ENCODE results near the gene SAV1. TPM values are rescaled to one million over a fixed set of nuclear protein-coding genes. Genes with fewer than 3 reads are reported as not detected.

The SAV1 gene
- total and polyA plus RNA-seq, 2 donors (not counting 1 experiment from before 2014, with no cell fraction given), result 22.4 to 36.1 TPM

- DNase-seq (no peak), ATAC-seq (ENCODE audit: low read depth) (no peak)
- no peaks in the 10 kb centered on the region for H3K4me1 ChIP-seq (ENCODE audit: control insufficient read depth in 2 of 2, insufficient read depth in 2 of 2, low read length in 2 of 2)
- H3K27me3 ChIP-seq (replicated peaks in 1 of 4; ENCODE audit: control extremely low read depth in 1 of 4, control insufficient read depth in 3 of 4, insufficient read depth in 4 of 4, low read length in 3 of 4), result no peaks in the 10 kb centered on the region
- H3K27ac ChIP-seq (ENCODE audit: low read length in 2 of 2), result no peak overlapping the region
- CTCF ChIA-PET, result interaction anchor here (0.9 to 2.9 kb wide), 5 partner anchors 13 to 244 kb away, joined by 4 to 11 read pairs (median 8); no protein-coding TSS in a partner anchor
- no peaks in the 10 kb centered on the region for H3K9me3 Mint-ChIP-seq (ENCODE audit: insufficient read depth)
- no peak overlapping the region for H3K4me3 ChIP-seq (ENCODE audit: control extremely low read depth in 1 of 5, extremely low read depth in 1 of 5, insufficient read depth in 1 of 5, low read depth in 2 of 5, low read length in 4 of 5)
- H3K9ac ChIP-seq (ENCODE audit: low read length), result no peak overlapping the region
- H3K79me2 ChIP-seq (ENCODE audit: control insufficient read depth, insufficient read depth, low read length), result no peaks in the 10 kb centered on the region
- H3K4me2 ChIP-seq (replicated peaks; ENCODE audit: low read depth, low read length, poor library complexity, severe bottlenecking), result no peak overlapping the region
- H3K27ac Mint-ChIP-seq, result no peak overlapping the region
- intact Hi-C loops (cut with micrococcal nuclease), result no loop called here
- no peaks in the 10 kb centered on the region for H3K9me3 ChIP-seq (ENCODE audit: control extremely low read depth in 1 of 3, control insufficient read depth in 2 of 3, insufficient read depth in 1 of 3, low read length in 2 of 3)
- no peak for TF ChIP-seq CTCF (IDR thresholded peaks at IDR 0.05)
- no peak for TF ChIP-seq EZH2 (IDR thresholded peaks at IDR 0.05; ENCODE audit: borderline replicate concordance, insufficient read depth, low read depth, low read length, poor library complexity, severe bottlenecking)
- POLR2A ChIA-PET, result no interaction called here
- no peak overlapping the region for H2AFZ ChIP-seq (ENCODE audit: insufficient read depth, low read depth, low read length, poor library complexity, severe bottlenecking)
- H4K20me1 ChIP-seq (ENCODE audit: control insufficient read depth, insufficient read depth, low read length, poor library complexity, severe bottlenecking), result no peaks in the 10 kb centered on the region
- H3K4me3 Mint-ChIP-seq, result no peak overlapping the region
- H3K36me3 ChIP-seq (replicated peaks in 1 of 2; ENCODE audit: control extremely low read depth in 1 of 2, control insufficient read depth in 1 of 2, extremely low read depth in 1 of 2, insufficient read depth in 2 of 2, low read length in 1 of 2), result no peaks in the 10 kb centered on the region
- no CpG with 5 or more reads among the region's 2 CpGs for WGBS (ENCODE audit: insufficient coverage)
- H3K4me1 Mint-ChIP-seq, result peaks cover 3% of the 10 kb centered on the region
- H3K27me3 Mint-ChIP-seq, result no peaks in the 10 kb centered on the region
These were observed 52.6 kb downstream of the SAV1 start for GRCh38 chr14:50615552-50615951.

GRCh38 chr14:50615056-50615455 is 53.0 kb downstream of the SAV1 start:
- no peaks in the 10 kb centered on the region for H4K20me1 ChIP-seq (ENCODE audit: control insufficient read depth, insufficient read depth, low read length, poor library complexity, severe bottlenecking)
- no peak overlapping the region for H3K4me3 Mint-ChIP-seq
- no CpG with 5 or more reads among the region's 4 CpGs for WGBS (ENCODE audit: insufficient coverage)
- intact Hi-C loops (cut with micrococcal nuclease), result no loop called here
- H3K79me2 ChIP-seq (ENCODE audit: control insufficient read depth, insufficient read depth, low read length), result no peaks in the 10 kb centered on the region
- no peak for DNase-seq
- no peak overlapping the region for H3K4me2 ChIP-seq (replicated peaks; ENCODE audit: low read depth, low read length, poor library complexity, severe bottlenecking)
- no peak for TF ChIP-seq CTCF (IDR thresholded peaks at IDR 0.05)
- TF ChIP-seq EZH2 (IDR thresholded peaks at IDR 0.05; ENCODE audit: borderline replicate concordance, insufficient read depth, low read depth, low read length, poor library complexity, severe bottlenecking), result no peak
- no peaks in the 10 kb centered on the region for H3K9me3 Mint-ChIP-seq (ENCODE audit: insufficient read depth)
- H3K4me1 ChIP-seq (ENCODE audit: control insufficient read depth in 2 of 2, insufficient read depth in 2 of 2, low read length in 2 of 2), result no peaks in the 10 kb centered on the region
- H3K4me3 ChIP-seq (ENCODE audit: control extremely low read depth in 1 of 5, extremely low read depth in 1 of 5, insufficient read depth in 1 of 5, low read depth in 2 of 5, low read length in 4 of 5), result no peak overlapping the region
- no peak for ATAC-seq (ENCODE audit: low read depth)
- POLR2A ChIA-PET, result no interaction called here
- no peaks in the 10 kb centered on the region for H3K27me3 ChIP-seq (replicated peaks in 1 of 4; ENCODE audit: control extremely low read depth in 1 of 4, control insufficient read depth in 3 of 4, insufficient read depth in 4 of 4, low read length in 3 of 4)
- H3K36me3 ChIP-seq (replicated peaks in 1 of 2; ENCODE audit: control extremely low read depth in 1 of 2, control insufficient read depth in 1 of 2, extremely low read depth in 1 of 2, insufficient read depth in 2 of 2, low read length in 1 of 2), result no peaks in the 10 kb centered on the region
- H3K27me3 Mint-ChIP-seq, result no peaks in the 10 kb centered on the region
- H3K9ac ChIP-seq (ENCODE audit: low read length), result no peak overlapping the region
- H3K27ac ChIP-seq (ENCODE audit: low read length in 2 of 2), result no peak overlapping the region
- no peak overlapping the region for H2AFZ ChIP-seq (ENCODE audit: insufficient read depth, low read depth, low read length, poor library complexity, severe bottlenecking)
- peaks cover 1% of the 10 kb centered on the region for H3K4me1 Mint-ChIP-seq
- CTCF ChIA-PET, result interaction anchor here (0.9 to 2.9 kb wide), 4 partner anchors 14 to 245 kb away, joined by 4 to 11 read pairs (median 7); no protein-coding TSS in a partner anchor
- H3K27ac Mint-ChIP-seq, result no peak overlapping the region
- H3K9me3 ChIP-seq (ENCODE audit: control extremely low read depth in 1 of 3, control insufficient read depth in 2 of 3, insufficient read depth in 1 of 3, low read length in 2 of 3), result no peaks in the 10 kb centered on the region
